Astrocyte (in vitro differentiated cells and primary cell): ENCODE results near the gene CERK.

Experiments
- EZH2 ChIP-seq: IDR thresholded peaks from 2 replicates; pipeline ENCODE4 v1.6.1; 2012; ENCODE audit warnings: mild to moderate bottlenecking, low read length, inconsistent platforms; ENCODE audit not compliant: insufficient read depth
- TF ChIP-seq, protein P1 (sequence below): IDR thresholded peaks from 2 replicates; pipeline ENCODE4 v1.5.1; 2011; ENCODE audit warnings: low read depth, mild to moderate bottlenecking, inconsistent platforms, low read length, moderate library complexity; ENCODE audit not compliant: insufficient read depth

DNA sequence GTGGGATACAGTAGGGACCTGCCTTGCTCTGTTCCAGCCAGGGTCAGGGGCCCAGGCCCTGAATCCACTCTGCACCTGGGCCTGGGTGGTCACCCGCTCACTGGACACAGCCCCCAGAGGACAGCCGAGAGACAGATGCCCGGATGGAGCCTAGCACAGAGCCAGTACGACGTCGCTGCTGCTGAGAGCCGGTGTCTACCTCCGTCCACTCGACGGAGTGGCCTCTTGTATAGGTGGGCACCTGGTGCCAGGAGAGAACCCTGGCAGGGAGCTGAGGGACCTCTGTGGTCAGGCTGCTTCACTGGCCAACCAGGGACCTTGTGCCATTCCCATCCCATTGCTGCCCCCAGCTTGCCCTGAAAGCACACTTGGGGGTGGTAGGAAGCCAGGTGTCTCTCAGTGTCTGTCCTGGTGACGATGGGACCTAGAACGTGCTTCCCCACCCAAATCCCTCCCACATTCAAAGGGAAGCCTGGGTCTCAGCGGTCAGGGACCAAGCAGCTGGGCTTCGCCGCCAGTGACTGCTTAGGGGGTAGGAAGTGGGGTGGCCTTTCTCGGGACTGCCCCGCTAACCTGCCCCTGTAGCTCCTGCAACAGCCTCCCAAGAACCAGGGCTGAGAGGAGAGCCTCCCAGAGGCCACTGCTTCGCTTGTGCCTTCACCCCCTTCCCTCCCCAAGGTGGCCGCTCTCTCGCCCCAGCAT, 10.3 kb upstream of the CERK start:
- TF ChIP-seq, protein P1, sequence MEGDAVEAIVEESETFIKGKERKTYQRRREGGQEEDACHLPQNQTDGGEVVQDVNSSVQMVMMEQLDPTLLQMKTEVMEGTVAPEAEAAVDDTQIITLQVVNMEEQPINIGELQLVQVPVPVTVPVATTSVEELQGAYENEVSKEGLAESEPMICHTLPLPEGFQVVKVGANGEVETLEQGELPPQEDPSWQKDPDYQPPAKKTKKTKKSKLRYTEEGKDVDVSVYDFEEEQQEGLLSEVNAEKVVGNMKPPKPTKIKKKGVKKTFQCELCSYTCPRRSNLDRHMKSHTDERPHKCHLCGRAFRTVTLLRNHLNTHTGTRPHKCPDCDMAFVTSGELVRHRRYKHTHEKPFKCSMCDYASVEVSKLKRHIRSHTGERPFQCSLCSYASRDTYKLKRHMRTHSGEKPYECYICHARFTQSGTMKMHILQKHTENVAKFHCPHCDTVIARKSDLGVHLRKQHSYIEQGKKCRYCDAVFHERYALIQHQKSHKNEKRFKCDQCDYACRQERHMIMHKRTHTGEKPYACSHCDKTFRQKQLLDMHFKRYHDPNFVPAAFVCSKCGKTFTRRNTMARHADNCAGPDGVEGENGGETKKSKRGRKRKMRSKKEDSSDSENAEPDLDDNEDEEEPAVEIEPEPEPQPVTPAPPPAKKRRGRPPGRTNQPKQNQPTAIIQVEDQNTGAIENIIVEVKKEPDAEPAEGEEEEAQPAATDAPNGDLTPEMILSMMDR = no peak
- no peak for TF ChIP-seq EZH2
